Amniotic epithelial cell (primary cell): Measurements from ENCODE around the gene ZNF22.

Experiments used
- DNase-seq: peaks from one replicate; pipeline ENCODE4 v3.0.0-alpha.2; 2010; ENCODE audit warnings: low read depth

The ZNF22 gene

DNA sequence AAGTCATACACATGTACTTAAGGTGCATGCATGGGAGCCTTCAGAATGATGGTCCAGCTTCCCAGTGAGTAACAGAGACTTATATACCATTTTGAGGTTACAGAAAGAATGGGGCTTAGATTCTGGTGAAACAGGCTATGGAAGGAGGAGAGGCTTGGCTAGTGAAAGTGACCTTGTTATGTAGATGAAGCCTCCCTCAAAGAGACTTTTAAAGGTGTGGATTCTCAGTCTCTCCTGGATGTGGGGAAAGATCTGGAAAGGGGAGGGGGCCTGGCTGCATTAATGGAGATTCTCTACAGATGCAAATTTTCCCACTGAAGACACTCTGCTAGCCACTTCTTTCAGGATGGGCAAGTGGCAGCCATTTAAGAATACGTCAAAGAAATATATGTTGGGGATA is 35.6 kb upstream of the ZNF22 start:
- DNase-seq, result no peak

DNA sequence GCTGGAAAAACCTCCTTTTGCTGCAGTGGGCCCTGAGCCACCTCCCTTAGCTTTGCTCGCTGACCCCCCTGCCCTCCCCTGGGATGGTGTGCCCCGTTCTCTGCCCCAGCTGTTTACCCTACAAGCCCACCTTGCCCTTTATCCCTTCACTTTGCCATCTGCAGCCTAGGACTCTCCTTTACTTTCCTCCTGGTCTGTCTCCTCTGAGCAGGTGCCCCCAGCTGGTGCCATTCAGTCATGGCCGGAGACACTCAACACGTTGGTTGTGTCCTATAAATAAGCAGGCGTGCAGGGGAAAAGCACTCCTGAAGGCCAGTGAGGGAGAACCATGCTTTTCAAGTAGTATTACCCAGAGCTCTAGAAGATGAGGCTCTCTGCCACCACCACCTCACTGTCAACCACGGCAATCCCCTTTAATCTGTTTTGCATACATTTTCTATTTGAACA is 35.0 kb upstream of the ZNF22 start:
- no peak for DNase-seq

DNA sequence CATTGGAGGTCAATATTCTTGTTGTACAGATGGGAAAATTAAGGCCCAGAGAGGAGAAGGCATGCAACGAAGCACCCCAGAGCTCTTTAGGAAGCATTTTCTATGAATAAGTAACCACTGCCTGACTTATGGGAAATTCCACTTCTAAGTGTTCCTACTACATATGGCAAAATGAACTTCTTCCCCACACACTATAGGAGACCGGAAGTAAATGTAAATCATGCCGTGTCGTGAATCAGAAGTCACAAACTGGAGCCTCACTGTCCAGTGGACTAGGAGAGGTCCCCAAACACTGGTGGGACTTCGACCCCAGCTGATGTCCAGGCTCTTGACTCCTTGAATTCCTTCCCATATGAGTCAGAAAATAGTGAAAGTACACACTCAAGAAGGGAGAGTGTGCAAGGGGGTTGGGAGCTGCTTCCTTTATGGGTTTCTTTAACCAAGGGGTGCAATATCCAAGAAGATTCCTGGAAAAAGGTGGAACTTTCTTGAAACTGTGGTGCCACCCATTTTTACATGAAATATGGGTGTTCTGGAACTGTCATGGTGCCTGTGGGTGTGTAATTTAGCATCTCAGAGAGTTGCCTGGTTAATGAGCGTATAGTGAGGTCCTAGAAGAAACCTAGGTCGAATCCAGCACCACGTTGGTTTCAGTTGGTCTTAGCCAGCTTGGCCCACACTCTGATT is 34.5 kb upstream of the ZNF22 start:
- DNase-seq, result no peak

DNA sequence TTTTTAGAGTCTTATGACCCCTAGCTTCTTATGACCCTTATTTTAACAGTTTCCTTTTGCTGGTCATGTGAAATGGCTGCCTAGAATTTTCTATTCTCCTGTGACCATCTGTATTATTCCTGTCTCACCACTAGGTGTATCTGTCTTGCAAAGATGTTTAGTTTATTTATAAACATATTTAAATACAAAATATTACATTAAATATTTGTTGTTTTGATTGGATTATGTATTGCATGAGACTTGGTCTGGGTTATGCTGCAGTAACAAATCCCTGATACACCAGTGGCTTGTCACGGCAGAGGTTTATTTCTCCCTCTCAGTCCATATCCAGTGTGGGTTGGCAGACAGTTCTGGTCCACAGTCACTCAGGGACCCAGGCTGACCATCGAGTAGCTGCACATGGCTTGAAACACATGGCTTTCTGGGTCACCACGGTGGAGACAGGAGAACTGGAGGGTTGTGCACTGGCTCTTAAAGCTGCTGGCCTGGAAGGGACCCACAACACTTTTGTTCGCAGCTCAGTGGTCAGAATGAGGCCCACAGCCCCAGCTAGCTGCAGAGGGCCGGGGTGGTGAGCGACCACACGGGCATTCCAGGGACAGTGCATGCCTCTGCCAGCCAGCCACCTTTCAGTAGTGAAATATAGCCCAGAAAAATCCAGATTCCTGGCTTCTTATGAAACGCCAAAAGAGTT is 33.8 kb upstream of the ZNF22 start:
- no peak for DNase-seq

DNA sequence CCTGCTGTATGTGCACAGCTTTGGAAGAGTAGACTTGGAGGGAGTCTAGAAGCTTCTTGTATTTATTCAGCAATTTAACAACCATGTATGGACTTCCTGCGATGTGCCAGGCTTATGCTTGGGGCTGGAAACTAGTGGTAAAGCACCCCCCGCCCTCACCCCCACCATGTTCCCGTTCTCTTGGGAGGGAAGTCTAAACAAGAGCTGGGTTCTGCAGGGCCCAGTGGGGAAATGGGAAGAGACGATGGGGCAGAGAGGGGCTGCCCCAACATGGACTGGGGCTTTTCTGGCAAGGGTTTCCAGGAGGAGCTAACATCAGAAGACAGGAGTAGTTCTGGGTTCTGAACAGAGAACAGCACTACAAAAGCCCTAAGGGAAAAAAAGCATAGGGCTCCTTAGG is 33.1 kb upstream of the ZNF22 start:
- DNase-seq, result no peak

DNA sequence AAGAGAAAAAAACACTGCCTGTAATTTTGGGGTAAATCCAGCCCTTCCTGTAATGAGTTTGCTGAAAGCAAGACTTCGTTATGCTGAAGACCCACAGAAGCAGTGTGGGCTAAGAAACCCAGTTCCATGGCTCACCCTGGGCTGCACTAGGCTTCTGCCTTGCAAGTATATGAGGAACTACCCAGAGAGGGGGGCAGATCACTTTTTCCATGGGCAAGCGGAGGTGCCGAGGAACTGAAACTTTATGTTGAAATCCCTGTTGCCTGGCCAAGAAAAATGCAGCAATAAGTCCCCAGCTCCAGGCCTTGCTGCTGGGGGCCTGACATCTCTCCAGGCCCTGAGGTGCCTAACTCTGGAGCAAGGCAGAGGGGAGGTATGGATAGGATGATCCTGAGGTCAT is 32.6 kb upstream of the ZNF22 start:
- peak; percentile 65 for DNase-seq

DNA sequence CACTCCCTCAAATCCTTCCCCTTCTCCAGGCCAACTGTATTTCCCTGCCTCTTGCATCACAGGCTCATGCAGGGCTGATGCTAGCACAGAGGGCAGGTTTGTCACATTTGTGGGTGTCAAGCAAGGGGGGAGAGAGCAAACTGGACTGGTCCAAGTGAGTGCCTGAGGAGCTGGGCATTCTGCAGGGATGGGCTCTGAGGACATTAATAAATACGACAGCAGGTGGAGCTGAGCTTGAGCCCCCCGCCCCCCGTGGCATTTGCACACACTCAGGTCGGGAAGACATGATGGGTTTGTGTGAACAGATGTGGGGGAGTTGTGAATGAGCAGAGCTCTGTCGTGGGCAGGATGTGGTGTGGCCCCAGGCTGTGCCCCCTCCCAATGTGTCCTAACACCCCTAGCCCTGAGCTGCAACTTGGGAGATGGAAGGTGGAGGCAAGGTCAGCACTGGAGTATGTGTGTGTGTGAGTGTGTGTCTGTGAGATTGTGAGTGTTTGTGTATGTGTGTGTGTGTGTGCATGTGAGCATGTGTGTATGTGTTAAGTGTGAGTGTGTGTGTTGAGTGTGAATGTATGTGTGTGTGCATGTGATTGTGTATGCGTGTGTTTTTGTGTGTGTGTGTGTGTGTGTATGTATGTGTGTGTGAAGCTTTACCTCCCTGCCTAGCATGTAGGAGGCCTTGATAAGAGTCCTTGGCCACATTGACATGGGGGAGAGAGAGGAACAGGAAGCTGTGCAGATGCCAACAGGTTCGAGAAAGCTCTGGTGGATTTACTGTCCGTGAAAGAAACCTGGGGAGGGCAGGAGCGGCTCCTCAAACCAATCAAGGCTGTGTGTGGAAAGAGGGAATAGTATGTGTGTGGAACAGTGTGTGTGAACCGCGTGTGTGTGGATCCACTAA is 32.0 kb upstream of the ZNF22 start:
- no peak for DNase-seq

DNA sequence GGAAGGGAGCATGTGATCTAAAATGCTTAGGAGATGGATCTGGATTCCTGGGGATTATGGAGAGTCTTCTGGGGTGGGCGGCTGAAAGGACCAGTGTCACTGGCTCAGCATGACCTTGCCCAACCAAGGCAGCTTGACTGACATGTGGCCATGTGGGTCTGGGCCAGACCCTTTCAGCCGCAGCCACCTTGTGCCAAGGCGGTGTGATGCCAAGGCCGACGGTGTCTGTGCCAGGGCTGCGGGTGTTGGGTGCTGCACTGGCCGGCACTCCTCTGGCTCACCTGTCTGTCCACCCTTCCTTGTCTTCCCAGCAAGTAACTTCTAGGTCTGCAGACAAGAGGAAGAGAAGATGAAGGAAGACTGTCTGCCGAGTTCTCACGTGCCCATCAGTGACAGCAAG is 30.9 kb upstream of the ZNF22 start:
- DNase-seq, result no peak

DNA sequence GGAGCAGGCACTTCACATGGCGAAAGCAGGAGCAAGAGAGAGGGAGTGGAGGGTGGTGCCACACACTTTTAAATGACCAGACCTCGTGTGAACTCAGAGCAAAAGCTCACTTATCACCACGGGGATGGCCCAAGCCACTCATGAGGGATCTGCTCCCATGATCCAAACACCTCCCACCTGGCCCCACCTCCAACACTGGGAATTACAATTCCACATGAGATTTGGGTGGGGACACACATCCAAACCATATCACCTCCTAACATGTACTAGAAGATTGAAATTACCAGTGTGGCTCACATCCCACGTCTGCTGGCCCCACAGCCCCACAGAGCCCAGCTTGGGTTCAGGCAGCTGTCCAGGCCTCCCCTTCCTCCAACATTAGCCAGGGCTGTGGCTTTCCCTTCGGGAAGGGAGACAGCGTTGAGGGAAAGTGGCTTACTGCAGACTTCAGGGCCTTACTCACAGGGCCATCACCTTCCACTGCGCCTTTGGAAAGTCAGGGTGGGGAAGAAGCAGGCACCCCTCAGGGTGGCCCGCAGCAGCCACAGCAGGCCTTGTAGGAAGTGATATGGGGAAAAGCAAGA is 29.8 kb upstream of the ZNF22 start:
- DNase-seq, result no peak

DNA sequence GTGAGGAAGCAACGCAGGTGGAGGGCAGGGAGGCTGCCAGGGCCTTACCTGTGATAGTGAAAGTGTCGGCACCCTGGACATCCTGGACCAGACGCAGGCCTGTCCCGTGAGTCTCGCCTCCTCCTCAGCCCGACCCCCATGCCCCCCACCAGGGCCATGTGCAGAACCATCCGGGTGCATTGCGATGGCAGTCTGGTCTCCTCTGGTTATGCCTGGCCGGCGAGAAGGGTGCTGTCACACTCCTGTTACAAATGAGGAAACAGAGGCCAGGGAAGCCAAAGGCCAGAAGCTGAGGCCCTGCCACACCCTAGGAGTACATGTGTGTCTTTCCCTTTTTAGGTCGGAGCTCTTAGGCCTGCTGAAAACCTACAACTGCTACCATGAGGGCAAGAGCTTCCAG is 29.3 kb upstream of the ZNF22 start:
- no peak for DNase-seq

DNA sequence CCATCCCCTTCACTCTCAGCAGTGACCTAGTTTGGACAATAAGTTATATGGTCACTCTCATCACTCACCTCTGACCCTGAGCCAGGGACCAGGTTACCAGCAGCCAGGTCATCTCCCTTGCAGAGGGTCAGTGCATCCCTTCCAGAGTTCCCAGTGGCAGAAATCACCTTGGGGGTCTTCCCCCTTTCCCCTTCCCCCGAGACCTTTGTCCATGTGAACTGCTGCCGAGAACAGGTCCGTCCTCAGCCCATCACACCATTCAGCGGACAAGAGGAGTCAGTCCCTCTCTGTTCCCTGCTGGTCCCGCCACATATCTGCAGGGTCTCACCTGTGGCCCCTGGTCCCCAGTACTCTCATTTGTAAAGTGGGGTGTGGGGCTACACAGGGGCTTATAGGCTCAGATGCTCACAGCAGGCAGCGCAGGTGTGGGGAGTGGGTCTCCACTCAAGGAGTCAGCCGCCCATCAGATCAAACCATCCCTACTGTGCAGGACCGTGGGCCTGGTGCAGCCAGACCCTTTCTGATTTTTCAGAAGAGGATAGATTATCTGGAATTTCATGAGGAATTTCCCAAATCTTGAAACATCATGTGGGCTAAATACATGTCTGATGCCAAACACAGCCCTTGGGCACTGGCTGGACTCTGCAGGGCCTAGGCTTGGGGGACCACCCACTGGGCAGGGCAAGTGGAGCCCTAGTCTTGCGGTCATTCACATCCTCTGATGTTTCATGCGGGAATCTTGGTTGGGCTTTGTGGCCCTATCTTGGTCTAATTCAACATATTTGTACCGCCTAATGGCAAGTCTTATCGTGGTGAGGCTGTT is 28.6 kb upstream of the ZNF22 start:
- no peak for DNase-seq

DNA sequence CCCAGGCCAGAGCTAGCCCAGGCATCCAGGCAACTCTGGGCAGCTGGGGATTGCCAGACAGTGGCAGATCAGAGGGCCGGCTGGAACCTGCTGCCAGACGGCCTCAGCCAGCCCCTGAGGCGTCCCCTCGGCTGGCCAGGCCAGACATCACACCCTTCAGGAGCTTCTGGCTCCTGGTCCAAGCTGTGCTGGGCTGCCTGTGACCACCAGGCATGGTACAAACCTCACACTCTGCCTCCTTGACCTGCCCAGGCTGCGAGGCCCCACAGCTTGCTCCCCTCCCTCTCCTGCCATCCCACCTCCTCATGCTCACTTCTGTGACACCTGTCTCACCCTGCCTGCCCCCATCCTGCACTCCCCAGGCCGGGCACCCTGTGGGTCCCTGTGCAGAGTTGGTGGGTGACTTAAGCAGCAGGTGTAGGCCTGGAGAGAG is 27.8 kb upstream of the ZNF22 start:
- no peak for DNase-seq

DNA sequence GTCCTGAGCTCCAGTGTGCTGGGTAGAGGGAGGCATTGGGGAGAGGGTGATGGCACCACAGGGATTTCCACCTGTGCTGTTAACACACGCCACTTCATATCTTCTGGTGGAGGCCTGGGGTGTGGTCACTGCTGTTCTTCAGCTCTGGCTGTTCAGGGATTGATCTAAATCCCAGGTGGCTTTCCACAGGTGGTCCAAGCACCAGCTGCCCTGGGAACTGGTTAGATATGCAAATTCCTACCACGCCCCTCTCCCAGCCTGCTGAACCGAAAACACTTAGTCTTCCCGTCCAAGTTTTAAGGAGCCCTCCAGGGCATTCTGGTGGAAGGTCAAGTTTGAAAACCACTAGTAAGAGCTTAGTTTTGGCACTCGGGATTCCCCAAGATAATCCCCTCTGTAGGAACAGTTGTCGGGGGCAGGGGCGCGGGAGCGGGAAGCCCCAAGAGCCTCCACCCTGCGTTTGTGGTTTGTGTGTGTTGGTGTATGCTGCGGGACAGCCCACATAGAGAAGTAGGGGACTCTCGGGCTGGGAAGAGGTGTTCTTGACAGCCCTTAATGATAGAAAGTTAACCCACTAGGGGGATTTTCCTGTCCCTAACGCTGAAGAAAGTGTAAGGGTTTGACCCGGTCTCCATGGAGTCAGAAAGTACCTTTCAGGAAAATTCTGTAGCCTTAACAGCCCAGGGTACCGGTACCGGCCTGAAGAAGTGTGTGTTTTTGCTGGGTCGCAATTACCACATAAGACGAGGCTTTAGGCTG is 27.2 kb upstream of the ZNF22 start:
- no peak for DNase-seq

DNA sequence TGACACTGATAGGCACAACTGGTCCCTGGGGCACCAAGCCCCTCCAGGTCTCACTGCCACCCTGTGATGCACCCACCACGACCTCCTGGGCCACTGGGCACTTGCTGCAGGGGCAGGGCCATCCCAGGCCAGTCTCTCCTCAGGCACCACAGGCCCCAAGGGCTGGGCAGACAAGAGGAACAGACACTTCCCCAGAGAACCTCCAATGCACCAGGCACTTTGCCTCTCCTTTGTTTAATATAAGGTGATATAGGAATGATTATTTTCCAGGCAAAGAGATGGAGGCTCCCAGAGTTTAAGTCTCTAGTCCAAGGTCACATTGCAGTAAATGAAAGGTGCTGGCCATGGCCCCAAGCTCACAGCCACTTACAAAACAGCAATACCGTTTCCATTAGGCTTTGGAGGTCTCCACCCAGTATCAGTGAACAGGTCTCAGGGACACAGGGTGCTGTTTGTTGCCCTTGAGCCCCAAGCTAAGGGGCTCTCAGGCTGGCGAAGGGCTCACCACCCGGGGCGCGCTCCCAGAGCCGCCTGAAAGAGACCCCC is 26.6 kb upstream of the ZNF22 start:
- DNase-seq, result no peak

DNA sequence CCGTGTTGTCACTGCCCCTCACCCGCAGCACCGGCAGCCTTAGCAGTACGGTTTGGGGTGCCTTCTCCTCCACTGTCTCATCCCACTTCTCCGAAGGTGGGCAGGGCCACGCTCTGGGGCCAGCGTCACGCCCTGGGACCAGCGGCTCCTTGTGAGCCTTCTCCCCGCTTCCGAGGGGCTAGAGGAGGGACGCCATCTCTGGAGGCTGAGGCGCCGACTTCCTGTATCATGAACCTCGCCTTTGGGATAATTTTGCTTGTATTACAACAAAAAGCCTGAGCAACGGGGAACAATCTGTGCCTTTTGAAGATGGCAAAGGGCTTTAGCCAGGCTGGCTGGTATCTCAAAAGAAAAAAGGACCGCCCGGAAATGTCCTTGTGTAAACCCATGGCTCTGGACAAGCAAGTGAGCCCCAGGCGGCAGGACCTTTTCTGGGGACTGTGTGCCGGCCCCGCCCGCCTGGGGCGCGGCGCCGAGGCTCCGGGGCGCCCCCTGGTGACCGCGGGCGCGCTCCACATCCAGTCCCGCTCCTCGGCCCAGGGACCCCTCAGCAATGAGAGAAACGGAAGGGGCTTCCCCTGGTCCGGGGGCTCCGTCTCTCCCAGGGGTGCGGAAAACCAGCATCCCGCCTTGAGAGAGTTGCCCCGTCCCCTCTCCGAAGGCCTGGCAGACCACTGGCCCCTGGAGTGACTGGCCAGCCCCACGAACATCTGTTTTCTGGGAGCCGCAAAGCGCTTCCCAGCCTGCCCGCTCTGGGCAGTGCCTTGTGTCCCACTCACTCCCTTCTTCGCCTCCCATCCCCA is 25.9 kb upstream of the ZNF22 start:
- no peak for DNase-seq

DNA sequence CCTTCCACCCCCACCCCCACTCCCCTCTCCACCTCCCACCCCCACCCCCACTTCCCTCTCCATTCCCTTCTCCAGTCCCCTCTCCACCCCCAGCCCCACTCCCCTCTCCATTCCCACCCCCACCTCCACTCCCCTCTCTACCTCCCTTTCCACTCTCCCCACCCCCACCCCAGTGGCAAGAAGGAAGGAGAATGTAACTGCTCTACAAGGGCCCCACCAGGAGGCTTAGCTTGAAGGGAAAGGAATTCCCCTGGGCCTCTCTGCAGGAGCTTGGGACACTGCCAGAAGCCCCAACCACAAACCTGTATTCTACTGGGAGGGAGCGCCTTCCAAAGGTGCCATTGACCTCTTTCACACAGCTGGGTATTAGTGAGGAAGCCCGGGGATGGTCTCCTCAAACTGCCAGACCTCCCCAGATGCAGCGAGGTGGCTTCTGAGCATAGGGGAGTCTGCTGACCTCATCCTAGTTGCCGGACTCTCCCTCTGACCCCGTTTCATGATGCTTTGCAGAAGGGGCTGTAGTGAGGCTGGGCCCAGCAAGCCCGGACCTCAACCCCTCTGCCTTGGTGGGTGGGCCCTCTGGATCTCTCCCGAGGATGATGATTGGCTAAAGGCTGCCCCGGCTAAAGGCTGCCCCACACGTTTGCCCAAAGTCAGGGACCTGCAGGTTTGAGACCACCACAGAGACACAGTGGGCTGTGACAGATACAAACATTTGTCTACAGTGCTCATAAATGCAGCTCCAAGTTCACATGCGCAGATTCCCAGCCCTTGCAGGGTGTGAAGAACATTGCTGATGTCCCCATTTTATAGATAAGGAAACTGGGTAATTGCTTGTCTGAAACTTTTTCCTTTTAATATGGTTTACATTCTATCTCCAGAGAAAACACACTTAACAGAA is 25.0 kb upstream of the ZNF22 start:
- peak; percentile 87 for DNase-seq

DNA sequence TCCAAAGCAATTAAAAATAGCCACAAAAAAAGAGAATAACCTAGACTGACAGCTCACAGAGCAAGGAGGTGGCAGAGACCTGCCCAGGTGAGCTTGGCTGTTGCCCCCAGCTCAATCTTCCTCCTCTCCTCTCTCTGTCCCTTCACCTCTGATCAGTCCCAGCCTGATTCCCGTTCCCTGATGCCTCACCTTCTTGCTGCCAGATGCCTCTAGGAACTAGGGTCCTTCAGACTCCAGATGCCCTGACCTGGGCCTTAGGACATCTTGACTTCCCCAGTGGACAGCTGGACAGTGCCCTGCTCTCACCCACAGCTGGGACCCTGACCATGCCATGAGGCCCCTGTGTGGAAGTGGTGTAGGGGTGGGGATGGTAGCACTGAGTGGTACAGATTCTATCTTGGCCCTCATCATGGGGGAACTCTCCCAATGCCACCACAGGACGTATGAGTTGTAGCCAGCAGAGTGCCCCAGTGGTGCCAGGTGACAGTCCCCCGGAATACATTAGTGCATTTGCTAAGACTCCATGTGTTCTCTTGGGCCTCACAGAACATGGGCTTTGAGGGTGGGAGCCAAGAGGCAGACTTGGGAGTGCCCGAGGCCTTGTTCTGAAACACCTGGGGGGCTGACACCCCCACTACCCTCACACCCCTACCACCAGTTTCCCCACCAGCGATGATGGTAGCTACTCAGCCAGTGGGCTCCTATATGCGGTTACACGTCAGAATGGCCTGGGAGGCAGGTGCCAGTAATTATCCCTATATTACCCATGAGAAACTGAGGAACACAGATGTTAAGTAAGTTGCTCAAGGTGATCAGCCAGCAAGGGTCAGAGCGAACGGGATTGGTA is 24.1 kb upstream of the ZNF22 start:
- no peak for DNase-seq
